CD4-positive, alpha-beta T cell treated with Interleukin-2 at 100 ng/mL for 4 hours (primary cell): ENCODE results near the gene PXDN.

Experiments used
- DNase-seq: peaks from one replicate; pipeline ENCODE4 v3.0.0-alpha.2; 2020; ENCODE audit warnings: low spot score

PXDN gene

DNA sequence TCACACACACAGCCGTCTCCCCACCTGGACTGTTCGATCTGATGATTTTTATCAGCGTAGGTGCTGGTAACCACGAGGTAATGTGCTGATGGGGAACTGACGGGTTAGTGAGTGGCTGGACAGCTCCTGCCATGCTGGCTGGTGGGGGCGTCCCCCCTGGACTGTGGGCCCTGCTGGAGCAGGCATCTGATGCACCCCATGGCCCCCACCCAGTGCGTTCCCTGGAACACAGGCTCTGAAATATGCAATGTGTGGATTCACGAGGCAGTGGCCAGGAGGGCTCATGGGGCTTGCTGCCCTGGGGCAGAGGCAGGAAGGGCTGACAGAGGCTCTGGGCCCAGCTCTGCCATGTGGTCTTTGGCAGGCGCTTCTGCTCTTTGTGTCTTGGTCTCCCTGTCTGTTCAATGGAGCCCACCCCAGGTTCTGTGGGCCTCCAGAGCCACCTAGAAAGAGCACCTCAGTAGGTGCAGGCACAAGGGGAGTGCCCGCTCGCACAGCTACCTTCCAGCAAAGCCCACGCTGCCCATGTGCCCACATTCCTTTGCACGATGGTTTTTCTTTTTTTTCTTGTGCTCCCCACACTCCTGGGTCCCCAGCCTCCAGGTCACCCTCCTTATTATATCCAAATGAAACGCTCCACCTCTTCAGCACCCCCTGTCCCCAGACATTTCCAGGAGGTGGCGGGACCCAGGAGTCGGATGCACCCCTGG lies 10.3 kb upstream of the PXDN start:
- no peak for DNase-seq

DNA sequence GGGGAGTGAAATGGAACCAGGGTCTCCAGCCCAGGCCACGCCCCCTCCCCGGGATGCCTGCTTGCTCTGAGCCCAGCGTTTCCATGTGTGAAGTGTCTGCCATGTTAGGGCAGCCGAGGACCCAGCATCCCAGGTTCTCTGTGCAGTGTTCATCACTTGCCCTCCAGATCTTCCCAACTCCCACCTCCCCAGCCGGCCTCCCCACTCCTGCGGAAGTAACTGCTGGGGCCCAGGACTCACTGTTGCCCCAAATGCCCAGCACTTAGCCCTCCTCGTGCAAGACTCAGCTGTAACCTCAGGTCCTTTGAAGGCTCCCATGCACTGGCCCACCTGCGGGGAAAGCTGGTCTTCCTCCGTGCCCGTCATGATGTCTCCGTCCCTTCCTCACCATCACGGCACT lies 9.7 kb upstream of the PXDN start:
- no peak for DNase-seq

DNA sequence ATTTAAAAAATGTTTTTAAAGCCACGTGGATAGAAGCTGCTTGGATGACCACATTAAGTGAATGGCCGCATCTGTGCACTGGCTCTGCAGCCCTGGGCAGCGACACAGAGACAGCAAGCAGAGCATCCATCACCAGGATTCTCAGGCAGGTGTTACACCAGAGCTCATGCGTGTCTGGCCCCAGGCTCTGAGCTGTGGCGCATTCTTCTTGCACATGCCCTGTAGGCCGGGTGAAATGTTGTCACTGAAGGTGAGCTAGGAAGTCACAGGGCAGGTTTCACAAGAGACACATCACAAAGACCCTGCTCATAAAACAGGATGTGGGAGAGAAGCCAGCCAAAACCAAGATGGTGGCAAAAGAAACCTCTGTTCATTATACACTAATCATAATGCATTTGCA lies 8.4 kb upstream of the PXDN start:
- DNase-seq, result no peak

DNA sequence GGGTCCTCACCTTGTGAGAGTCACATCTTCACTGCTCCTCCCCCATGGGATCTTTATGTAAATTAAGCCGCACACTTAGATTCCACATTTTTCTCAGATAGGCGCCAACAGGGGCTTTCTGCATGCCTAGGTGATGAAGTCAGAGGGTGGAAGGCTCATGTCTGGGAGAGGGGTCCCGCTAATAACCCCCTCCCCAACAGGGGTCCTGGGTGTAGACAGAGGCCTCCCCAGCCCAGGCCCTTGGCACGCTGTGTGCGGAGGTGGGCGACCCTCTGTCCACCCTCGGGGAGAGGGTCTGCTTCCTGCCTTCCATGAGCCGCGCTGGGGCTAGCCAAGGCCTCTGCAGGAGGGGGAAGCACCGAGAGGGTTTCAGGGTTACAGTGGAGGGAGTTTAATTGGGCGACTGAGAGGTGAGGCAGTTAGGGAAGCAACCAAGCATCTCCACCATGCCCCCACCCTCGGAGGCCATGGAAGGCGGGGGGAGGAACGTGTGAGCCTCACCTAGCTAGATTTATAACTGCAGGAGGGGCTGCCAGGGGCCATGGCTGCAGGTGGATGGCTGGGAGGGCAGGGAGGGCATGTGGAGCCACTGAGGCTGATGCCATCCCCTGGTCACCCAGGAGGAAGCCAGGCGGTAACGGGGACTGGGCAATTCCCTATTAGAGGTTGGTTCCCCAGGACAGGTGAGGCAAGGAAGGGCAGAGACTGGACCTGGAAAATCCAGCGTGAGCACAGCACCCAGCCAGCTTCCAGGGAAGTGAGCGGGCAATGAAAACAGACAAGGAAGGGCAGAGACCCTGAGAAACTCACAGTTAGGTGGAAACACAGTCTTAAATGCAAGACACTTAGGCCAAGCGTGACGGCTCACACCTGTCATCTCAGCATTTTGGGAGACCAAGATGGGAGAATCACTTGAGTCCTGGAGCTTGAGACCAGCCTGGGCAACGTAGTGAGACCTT lies 7.7 kb upstream of the PXDN start:
- DNase-seq, result no peak

DNA sequence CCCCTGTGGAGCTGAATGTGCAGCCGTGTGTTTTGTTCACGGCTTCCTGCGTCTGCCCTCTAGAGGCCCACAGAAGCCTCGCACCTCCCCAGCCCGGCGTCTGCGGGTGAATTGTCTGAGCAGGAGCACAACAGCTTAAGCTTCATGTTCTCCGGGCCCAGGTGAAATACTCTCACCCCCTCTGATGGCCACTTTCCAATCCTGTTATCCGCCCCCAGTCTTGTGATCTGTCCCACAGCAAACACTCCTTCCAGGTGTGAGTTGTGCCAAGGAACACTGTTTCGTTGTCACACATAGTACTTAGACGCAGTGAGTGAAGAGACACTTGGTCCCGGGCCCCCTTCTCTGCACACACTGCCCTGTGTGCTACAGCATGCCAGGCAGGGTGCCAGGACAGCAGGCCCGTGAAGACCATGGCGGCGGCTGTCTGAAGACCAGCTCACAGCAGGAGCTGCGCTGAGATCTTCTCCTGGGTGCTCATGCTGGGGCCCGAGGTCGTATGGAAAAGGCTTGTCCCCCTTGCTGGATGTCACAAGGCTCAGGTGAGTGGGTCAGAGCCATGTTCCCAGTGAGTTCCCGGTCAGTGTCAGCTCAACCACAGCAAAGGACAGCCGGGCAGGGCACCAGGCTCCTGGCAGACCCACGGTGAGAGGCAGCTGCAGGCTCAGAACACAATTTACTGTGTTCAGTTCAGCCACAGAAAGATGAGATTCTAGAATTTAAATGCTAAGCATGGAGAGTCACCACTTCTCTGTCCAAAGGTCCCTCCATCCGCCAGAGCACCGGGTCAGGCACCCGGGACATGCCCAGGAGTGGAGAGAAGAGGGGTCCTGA lies 6.8 kb upstream of the PXDN start:
- peak; percentile 32 for DNase-seq

DNA sequence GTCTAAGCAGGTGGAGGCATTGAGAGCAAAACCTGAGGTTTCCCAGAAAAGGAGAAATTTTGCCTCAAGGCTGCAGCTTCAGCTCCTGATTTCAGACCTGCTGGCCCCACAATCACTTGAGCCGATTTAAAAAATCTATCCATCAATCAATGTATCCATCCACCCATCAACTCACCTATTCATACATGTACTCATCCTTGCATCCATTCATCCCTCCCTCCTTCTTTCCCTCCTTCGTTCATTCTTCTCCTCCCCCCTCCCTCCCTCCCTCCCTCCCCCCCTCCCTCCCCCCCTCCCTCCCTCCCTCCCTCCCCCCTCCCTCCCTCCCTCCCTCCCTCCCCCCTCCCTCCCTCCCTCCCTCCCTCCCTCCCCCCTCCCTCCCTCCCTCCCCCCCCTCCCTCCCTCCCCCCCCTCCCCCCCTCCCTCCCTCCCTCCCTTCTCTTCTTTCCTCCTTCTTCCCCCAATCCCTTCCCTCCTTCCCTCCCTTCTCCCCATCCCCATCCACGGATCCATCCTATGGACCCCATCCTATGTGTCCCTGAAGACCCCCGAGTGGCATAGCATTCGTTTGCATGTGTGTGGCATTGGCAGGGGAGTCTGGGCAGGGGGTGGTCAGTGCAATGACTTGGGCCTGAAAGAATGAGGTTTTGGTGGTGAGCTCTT lies 6.1 kb upstream of the PXDN start:
- DNase-seq, result no peak

DNA sequence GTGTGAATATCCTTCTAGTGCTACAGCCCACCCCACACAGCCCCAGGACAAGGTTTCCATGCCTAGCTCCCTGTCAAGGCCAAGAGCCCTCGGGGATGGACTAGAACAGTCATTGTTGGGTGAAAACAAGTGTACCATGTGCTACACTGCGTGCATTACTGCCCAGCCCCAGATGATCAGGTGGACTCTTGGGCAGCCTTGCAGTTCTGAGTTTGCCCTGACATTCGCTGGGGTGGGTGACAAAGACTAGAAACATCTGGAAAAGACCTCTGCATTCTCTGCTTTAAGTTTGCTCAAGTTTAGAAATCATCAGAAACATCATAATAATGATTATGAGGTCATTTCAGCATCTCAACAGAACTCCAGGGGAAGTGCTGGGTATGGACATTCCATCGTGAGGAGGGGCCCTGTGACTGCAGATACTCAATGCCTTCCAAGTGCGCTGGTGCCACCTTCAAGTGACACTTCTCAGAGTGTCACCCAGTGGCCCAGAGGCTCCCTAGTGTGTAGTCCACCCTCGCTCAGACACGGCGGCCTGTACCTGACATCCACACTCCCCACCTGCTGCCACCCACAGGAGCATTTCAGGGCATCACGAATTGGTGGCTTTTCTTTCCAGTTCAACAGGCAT lies 5.3 kb upstream of the PXDN start:
- DNase-seq, result no peak

DNA sequence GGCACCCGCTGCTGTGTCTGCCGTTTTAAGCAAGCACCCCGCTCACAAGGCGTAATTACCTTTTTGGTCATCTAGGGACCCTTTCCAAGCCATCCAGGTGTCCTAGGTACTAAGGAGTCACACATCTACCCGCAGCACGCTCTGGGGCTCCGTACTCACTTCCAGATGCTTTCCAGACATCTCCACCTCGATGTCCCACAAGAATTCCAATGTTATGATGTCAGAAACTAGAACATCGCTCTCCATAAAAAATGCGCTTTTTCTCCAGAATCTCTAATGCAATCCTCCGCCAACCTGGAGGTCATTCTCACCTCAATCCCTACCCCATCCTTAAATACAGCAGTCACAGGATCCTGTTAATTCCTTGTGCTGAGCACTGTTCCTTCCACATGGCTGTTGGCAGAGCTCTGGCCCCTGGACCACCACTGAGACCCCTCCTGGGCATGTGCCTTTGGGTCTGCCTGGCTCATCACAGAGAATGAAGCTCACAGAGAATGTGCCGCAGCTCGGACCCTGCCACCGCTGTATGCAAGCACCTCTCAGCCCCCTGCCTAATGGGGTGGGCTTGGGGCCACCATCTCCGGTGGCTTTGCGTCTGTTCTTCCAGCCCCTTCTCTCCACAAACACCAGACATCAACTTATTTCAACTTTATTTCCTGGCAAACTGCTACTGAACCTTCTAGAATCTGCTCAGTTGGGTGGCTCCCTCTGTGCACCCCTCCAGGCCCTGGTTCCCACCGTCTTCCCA lies 4.6 kb upstream of the PXDN start:
- DNase-seq, result no peak

DNA sequence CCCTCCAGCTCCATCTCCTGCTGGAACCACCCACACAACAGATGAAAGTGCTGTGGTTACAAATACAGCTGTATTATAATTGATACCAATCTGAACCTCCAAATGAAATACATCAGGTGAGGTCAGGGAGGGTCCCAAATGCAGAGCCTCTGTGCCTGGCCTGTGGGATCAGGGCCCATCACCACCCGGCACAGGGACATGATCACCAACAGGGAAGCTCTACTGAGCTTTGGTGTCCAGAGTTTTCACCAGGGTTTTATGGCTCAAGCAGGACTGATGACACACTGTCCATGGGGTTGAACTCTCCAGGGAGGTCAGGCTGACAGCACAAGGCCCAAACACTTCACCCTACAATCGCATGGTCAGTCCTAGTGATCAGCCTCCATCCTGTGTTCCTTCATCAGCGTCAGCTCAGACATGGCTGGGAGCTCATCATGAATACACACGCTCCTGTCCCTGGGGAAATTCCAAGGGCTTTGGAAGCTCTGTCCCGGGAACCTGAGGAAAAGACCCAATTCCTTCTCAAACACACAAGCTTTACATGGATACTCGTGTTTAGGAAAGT lies 3.9 kb upstream of the PXDN start:
- DNase-seq, result no peak

DNA sequence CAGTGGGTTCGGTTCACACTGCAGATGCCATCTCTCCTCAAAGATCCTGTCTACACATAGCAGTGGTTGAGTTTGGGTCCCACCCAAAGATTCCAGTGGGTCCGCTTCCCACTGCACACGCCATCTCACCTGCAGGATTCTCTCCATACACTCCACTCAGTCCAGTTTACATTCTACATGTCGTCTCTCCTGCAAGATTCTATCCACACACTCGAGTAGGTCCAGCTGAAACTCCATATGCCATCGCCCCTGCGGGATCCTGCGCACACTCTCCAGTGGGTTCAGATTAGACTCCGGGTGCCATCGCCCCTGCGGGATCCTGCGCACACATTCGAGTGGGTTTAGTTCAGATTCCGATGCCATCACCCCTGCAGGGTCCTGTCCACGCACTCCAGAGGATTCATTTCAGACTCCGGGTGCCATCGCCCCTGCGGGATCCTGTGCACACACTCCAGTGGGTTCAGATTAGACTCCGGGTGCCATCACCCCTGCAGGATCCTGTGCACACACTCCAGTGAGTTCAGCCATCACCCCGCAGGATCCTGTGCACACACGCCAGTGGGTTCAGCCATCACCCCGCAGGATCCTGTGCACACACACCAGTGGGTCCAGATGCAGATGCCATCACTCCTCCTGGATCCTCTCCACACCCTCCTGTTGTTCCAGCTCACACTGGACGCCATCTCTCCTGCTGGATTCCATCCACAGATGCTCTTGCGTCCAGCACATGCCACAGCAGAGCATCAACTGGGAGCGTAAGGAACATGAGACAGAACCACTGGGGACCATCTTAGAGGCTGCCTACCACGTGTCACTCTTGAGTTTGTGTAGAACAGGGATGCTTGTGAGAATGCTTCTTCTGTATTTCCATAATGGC lies 3.0 kb upstream of the PXDN start:
- DNase-seq, result no peak

DNA sequence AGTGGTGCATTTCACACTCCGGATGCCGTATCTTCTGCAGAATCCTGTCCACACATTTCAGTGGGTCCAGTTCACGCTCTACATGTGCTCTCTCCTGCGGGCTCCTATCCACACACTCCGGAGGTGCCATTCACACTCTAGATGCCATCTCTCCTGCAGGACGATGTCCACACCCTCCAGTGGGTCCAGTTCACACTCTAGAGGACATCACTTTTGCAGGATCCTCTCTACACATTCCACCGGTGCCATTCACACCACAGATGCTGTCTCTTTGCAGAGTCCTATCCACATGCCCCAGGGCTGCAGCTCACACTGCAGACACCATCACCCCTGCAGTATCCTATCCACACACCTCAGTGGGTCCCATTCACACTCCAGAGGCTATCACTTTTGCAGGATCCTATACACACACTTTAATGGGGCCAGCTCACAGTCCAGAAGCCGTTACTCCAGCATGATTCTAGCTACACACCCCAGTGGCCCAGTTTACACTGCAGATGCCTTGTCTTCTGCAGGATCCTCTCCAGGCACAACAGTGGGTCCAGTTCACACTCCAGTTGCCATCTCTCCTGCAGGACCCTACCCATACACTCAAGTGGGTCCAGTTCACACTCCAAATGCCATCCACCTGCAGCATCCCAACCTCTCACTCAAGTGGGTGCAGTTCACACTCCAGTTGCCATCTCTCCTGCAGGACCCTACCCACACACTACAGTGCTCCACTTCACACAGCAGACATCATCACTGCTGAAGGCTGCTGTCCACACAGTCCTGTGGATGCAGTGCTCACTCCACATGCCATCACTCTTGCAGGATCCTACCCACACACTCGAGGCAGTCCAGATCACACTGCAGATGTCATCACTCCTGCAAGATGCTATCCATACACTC lies 2.1 kb upstream of the PXDN start:
- DNase-seq, result no peak

DNA sequence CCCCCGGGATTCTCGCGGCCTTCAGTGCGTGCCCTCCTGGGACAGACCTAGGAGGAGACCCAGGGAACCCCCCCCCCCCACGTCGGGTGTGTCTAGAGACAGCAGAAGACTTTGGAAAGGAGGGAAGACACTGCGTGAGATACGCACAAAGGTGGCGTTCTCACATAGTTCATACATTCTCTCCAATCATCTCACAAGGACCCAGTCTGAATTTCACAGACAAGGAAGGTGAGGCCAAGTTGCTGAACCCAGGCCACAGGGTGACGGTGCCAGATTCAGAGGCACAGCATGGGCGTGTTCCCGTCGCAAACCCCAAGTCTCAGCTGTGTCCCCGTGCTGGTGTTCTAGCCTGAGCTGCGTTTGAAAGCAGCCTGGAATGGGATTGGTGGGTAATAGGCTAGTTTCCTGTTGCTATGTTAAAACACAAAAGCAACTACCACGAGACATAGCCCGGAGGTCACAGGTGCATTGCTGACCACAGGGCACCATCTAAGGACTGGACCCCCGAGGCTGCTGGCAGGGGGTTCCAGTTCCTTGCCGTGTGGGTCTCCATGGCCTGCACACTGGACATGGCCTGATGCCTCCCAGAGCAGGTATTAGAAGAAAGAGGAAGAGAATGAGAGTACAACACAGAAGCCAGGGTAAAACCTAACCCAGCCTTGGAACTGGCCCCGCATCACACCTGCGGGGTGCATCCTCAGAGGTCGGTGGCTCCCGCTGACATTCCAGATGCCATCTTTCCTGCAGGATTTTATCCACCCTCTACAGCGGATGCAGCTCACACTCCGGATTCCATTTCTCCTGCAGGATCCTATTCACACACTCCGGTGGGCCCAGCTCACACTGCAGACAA lies 1.1 kb upstream of the PXDN start:
- DNase-seq, result no peak

DNA sequence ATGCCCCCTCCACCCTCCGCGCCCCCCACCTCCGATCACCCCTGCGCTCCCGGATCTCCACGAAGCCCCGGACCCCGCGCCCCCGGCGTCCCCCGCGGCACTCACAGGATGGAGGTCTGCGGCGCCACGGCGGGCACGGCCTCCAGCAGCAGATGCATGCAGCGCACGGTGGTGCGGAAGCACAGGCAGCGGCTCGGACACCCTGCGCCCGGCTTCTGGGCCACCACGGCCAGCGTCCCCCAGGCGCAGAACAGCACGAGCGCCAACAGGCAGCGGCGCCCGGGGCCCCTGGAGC lies 217 bp downstream of the PXDN start:
- no peak for DNase-seq

DNA sequence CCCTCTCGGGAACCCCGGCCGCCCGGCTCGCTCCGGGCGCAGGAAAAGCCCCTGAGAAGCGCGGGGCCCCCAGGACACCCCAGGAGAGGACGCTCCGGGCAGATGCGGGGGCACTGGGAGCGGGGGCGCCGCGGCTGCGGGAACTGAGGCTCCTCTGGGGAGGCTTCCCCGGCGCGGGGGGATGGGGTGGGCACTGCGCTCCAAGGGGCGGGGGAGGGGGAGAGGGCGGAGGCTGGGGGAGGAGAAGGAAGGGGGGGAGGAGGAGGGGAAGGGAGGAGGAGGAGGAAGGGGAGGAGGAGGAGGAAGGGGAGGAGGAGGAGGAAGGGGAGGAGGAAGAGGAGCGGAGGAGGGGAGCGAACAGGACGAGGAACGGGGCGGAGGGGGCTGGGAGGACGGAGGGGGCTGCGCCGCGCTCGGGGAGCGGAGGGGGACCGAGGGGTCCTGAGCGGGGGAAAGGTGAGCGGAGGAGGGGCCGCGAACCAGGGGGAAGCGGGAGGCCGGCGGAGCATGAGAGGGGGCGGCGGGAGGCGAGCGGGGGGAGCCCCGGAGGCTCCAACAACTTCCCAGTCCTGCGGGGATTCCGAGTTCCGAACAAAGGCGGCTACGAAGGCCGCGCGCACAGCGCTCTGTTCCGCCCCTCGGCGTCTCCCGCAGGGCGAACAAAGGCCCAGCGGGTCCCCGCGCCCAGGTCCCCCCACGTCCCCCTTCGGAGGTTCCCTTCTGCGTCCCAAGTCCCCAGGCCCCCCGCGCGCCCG lies 742 bp downstream of the PXDN start:
- DNase-seq, result no peak

DNA sequence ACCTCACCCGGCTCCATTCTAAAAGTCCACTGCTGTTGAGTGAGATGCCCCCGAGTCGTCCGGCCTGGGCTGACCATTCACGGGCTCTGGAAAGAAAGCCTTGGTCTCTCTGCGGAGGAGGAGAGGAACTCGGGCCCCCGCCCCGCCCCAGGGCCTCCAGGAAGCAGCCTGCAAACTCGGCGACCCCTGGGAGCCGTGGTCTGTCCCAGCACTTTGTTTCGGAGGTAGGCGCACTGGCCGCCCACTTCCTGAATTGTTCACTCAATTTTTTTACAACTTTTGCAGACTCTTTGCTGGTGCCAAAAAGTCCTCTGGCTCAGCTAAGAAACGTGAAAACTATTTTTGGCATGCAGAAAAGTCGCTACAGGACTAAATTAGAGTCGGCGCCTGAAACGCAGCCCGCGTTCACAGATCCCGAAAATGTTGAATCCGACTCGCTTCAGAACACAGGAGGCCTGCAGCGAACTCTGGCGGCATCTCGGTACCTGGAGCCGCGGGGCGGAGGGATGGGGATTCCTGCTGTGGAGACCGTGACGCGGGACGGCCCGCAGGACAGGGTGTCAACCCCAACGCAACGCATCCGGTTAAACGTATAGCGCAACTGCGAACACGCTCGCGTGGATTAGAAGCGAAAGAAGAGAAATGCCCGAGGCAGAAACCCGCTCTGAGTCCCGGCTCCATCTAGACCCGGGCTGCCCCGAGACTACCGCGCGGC lies 1.5 kb downstream of the PXDN start:
- DNase-seq, result no peak

DNA sequence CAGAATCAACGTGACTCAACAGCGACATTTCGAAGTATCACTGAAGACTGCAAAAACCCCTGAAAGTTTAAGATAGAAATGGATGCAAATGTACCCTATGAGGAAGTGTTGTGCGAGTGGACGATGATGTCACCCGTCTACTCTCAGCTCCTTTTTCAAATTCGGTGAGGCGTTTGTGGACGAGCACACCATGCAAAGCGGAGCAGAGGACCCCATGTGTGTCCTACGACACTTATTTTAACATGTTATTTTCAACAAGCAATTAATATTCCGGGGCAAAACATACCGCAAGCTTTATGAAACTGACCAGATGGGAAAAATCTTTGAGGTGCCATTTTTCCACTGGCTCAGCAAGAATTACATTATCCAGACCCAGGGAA lies 2.0 kb downstream of the PXDN start:
- no peak for DNase-seq
